ENCODE results near the gene PITX2. TPM values are rescaled to one million over a fixed set of nuclear protein-coding genes. Genes with fewer than 3 reads are reported as not detected.
"Not testable (repeated sequence)": the region's sequence is repeated elsewhere in the genome, so short reads cannot be mapped to it uniquely, and the experiment has no call there.

The PITX2 gene
- total RNA-seq, 2 experiments from 2014 or later, result not detected

GRCh38 chr4:110586131-110586850 is 36.6 kb downstream of the PITX2 start:
- H3K27ac Mint-ChIP-seq, result no peak overlapping the region
- H3K4me3 Mint-ChIP-seq, result no peak overlapping the region
- H3K4me1 Mint-ChIP-seq (ENCODE audit: low read depth), result no peaks in the 10 kb centered on the region
- no peak for ATAC-seq
- H3K9me3 Mint-ChIP-seq (ENCODE audit: insufficient read depth), result no peaks in the 10 kb centered on the region
- no peak for DNase-seq
- POLR2A ChIA-PET, result no interaction called here
- CTCF ChIA-PET, result no interaction called here
- no peaks in the 10 kb centered on the region for H3K36me3 Mint-ChIP-seq (ENCODE audit: low read depth)
- H3K27me3 Mint-ChIP-seq (ENCODE audit: low read depth), result no peaks in the 10 kb centered on the region

- POLR2A ChIA-PET; ATAC-seq; H3K4me3 Mint-ChIP-seq; H3K36me3 Mint-ChIP-seq (ENCODE audit: low read depth); H3K27ac Mint-ChIP-seq; DNase-seq; H3K27me3 Mint-ChIP-seq (ENCODE audit: low read depth); CTCF ChIA-PET; H3K9me3 Mint-ChIP-seq (ENCODE audit: insufficient read depth); H3K4me1 Mint-ChIP-seq (ENCODE audit: low read depth): not testable (repeated sequence)
These were observed 46.2 kb downstream of the PITX2 start for GRCh38 chr4:110576696-110577095.

Other genes starting within 250 kb of the PITX2 start
- gene ENPEP, start 146.9 kb downstream of the PITX2 start, total RNA-seq, result under 1 TPM in 1 of 2 experiments, not detected in 1; 0.53 TPM